HS-27A (cell line): Measurements from ENCODE around the gene GPR61.

Experiments
- DNase-seq: peaks from one replicate; pipeline ENCODE4 v3.0.0-alpha.2; 2012; ENCODE audit warnings: low read depth, missing footprints

GPR61 gene, protein sequence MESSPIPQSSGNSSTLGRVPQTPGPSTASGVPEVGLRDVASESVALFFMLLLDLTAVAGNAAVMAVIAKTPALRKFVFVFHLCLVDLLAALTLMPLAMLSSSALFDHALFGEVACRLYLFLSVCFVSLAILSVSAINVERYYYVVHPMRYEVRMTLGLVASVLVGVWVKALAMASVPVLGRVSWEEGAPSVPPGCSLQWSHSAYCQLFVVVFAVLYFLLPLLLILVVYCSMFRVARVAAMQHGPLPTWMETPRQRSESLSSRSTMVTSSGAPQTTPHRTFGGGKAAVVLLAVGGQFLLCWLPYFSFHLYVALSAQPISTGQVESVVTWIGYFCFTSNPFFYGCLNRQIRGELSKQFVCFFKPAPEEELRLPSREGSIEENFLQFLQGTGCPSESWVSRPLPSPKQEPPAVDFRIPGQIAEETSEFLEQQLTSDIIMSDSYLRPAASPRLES

DNA sequence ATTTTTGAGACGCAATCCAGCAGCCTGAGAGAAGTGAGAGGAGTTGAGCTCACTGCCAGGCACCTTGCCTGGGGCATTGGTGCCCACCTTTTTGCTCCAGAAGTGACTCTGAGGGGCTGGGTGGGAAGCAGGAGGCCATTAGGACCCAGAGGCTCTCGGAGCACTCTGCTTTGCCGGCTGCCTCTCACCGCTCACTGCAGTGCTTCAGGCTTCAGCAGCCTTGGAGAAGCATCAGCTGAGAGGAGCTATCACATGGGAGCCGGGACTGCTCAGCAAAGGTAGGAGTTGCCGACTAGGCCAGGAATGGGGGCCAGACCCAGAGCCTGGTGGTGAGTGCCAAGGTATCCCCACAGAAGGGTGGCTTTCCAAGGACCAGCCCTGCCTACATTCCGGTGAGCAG lies at the start of gene GPR61:
GPR61 (plus strand) TSS at position 197 of the 400 bp plus-strand sequence. CDS start 3,151 bp downstream, outside the sequence.
- no peak for DNase-seq

DNA sequence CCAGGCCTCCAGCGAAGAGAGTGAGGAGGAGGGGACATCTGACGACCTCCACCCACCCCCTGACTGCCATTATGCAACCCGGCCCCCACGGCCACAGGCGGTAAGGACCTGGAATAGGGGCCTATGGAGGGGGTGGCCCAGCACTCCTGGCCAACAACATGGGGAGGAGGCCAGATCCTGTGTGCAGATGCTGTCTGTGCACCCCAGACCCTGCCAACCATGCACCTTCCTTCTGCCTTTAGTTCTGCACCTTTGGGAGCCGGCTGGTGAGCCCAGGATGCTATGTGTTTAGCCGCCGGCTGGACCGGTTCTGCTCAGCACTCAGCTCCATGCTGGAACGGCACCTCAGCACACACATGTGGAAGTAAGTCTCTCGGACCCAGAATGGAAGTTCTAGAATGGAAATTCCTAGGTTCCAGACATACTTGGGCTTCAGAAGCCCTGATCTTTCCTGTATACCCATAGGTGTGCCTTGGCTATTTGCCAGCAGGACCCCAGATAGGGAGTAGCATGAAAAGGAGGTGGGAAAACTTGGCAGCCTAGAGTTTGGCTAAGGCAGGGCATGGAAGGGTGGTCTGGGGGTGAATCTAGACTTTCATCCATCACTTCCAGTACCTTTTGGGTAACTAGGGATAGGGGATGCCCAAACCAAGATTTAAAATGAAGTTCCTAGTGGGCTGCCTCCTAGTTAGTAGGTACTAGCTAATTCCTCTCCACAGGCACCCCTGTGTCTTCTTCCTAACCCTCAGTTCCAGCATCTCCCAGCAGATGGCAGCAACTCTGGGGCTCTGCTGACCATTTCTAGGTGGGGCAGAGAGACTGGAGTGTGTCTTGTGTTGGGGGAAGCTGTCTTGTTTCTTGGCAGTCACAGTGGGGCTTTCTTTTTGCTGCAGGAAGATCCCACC lies 49.4 kb upstream of the GPR61 start:
- no peak for DNase-seq

DNA sequence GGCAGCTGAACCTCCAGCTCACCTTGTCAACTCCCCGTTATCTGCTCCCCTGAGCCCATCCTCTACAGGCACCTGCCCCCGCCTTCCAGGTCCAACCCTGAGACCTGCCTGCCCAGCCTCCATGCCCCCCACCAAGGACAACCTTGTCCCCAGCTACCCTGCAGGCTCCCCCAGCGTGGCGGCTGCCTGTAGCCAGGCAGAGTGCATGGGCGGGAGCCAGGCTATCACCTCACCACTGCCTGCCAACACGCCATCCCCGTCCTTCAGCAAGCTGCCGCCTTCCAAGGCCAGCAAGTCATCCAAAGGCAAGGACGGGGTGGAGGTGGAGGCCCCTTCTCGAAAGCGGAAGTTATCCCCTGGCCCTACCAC lies 48.8 kb upstream of the GPR61 start:
- DNase-seq: no peak

DNA sequence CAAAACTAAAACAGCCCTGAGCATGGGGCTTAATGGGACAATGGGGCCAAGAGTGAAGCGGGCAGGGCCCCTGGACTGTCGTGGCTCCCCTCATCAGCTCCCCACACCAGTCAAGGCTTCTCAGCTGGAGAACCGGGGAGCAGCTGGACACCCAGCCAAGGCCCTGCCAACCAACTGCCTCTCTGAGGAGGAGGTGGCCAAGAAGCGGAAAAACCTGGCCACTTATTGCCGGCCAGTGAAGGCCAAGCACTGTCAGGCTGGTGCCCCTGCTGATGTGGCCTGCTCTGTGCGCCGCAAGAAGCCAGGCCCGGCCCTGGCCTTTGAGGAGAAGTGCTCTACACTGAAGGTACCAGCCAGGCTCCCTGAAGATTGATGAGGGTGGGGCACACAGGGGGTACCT lies 48.3 kb upstream of the GPR61 start:
- DNase-seq: no peak

DNA sequence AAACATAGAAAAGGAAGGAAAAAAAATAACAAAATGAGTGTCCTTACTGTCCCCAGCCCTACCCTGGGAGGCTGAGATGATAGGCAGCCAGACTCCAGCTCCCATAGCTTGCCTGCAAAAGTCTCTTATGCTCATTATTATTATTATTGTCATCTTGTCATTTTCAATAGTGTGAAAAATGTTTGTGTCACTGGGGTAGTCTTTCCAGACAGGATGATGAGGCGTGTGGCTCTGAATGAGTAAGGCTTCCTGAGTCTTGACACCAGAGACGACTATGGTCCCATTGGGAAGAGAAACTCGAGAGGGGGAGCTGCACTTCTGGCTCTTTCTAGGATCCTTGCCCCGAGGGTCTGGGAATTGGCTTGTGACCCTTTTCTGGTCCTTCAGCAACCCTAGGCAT lies 46.9 kb upstream of the GPR61 start:
- DNase-seq: no peak

DNA sequence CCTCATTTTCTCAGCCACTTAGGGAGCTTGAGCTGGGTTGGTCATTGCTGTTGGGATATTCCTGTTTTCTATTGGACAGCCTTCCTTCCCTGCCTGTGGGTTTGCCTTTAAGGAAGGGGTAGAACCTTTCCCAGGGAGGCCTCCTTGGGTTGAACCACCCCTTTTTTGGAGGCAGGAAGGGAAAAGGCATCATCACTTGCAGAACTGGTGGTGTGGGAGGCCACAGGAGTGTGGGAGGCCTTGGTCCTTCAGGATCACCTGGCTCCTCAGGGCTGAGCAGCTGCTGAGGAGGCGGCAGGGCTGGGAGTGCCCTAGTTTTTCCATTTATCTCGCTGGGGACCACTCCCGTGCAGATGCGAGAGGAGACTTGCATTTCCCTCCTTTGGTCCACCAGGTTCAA lies 46.4 kb upstream of the GPR61 start:
- DNase-seq: no peak

DNA sequence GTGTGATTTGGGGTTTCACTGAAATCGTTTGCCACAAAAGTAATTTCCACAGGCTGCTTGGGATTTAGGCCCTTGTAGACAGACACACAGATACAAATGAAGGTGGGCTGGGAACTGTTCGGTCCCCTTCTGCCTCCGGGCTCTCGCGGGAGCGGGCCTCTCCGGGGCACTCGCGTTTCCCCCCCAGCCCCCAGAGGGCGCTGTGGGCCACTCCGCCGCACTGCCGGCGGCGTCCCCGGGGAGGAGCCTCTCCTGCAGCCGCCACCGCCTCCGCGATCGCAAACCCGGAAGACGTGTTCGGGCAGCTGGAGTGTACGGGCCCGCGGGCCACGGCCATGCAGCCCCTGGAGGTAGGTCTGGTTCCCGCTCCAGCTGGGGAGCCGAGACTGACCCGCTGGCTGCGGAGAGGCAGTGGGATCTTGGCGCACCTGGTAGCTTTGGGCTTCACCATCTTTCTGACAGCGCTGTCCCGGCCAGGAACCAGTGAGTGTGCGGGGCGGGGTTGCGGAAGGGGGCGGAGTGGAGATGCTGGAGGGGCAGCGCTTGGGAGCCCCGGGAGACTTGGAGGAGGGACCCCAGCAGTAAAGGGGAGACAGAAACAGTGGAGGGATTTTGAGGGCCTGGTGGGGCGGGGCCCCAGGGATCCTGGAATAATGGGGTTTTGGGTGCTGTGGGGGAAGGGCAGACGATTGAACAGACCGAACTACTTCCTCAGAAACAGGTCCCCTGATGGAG lies 45.7 kb upstream of the GPR61 start, which contains the start of gene CYB561D1:
CYB561D1 (plus strand) TSS at position 290 of the 735 bp plus-strand sequence; CDS start at position 336, 46 bp downstream.
- DNase-seq: peak; percentile 64

DNA sequence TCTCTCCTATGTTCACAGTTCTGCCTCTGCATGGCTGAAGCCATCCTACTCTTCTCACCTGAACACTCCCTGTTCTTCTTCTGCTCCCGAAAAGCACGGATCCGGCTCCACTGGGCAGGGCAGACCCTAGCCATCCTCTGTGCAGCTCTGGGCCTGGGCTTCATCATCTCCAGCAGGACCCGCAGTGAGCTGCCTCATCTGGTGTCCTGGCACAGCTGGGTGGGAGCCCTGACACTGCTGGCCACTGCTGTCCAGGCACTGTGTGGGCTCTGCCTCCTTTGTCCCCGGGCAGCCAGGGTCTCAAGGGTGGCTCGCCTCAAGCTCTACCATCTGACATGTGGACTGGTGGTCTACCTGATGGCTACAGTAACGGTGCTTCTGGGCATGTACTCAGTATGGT lies 43.9 kb upstream of the GPR61 start:
- DNase-seq: no peak

DNA sequence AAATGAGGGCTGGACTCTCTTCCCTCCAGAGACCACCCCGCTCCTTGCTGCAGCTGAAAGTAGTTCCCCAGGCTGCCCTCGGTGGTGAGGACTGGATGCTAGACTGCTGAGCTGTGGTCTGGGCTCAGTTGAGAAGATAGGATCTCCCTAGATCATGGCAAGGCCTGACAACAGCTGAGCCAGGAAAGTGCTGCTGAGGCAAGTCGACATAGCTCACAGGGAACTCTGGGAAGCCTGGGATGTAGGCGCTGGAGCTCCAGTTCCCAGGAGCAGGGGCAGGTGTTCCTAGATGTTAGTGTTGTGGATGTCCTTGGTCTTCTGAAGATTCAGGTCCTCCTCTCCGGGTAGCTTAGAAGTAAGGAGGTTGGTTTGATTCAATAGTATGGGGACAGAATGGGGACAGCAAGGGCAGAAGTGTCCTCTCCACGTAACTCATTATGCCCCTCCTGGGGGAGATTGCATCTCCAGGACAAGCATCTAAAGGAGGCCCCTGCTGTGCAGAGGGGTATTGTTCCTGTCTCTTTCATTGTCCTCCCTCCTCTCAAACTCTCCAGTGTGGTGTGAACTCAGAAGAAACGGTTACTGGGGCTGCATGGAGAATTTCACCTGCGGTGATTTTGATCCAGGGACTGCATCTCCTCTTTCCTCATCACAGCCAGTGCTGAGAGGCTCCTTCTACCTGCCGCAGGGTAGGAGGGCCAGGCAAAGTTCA lies 42.1 kb upstream of the GPR61 start:
- no peak for DNase-seq

DNA sequence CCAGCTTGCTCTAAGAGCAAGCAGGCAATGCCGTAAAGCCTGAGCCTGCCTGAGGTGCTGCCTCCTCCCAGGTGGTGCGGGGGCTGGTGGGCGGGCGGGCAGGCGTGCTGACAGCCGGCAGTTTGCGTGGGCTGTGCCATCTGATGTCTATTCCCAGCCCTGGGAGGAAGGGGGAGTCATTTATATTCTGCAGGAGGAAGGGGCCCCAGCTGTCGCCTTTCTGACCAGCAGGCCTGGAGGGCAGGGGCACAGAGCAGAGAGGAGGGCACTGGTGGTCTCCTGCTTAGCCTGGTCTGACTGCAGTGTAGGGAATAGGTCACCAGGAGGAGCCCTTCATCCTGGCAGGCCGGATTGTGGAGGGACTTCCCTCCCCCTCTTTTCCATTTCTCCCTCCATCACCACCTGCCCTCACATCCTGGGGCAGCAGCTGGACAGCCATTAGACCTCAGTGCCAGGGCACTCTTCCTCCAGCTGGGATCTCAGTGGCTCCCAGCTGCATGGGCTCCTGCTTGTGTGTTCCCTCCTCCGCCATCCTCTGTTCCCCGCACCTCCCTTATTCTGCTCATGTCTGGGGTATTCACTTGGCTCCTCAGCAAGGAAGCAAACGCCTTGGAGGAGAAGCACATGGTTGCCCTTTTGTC lies 41.4 kb upstream of the GPR61 start:
- no peak for DNase-seq

DNA sequence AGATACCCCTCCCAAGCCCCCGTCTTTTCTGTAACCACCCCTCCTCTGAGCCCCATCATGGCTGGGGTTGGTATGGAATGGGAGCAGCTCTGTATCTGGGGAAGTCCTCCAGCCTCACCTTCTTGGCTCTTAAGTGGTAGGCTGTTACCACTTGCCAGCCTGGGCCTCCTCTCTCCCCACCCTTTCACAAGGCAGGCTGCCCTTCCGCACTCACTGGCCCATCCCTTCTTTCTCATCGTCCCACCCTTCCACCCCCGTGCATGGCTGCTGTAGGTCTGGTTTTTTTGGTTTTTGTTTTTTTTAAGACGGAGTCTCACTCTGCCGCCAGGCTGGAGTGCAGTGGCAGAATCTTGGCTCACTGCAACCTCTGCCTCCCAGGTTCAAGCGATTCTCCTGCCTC lies 40.6 kb upstream of the GPR61 start:
- DNase-seq: no peak

DNA sequence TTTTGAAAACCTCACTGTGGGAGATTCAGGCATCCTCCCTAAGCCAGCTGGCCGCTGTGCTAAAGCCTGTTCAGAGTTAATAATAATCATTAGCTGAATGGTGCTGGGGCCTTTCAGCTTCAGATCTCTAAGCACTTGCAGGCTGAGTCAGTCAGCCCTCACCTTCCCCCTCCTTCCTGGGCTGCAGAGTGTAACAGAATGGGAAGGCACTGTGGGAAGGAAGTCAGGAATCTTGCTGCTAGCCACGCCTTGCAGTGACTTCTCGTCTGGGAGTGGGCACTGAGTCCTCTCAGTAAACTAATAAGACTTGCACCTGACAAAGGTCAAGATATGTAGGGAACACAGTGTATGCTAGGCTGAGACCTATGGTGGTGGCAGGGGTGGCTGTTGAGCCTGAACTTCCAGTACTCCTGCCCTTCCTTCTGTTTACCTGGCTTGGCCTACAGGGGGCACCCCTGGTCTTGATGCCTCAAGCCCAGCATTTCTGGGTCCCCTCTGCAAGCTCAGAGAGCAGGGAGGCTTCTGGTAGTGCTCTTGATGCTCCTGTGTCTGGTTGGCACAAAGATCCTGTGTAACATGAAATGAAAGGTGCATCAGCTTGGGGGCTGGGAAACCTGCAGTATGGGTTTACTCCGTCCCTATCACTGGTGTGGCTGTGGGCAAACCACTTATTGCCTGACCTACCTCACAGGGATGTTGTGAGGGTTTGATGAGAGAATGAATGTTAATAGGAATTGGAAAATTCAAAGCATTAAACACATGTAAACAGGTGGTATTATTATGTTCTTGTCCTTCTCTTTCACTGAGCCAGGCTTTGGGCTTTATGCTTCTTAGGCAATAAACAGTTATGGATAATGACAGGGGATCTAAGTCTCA lies 39.8 kb upstream of the GPR61 start:
- DNase-seq: no peak

DNA sequence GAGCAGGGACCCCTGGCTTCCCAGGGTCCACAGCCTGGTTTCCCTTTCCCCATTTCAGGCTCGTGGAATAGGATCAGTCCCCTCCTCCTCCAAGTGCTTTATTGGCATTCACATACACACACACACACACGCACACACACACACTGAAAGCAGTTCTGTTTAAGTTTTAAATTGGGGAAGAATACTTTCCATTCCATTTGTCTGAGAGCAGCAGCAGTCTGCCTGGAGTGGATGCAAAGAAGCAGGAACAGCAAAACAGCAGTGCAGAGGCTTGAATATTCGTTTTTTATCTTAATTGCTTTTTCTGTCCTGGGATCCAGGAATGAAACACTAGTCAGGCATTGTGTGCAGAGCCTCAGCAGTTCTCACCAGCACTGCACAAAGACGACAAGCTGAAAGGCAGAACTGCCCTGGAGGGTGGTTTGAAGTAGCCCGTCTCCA lies 38.7 kb upstream of the GPR61 start:
- DNase-seq: no peak

DNA sequence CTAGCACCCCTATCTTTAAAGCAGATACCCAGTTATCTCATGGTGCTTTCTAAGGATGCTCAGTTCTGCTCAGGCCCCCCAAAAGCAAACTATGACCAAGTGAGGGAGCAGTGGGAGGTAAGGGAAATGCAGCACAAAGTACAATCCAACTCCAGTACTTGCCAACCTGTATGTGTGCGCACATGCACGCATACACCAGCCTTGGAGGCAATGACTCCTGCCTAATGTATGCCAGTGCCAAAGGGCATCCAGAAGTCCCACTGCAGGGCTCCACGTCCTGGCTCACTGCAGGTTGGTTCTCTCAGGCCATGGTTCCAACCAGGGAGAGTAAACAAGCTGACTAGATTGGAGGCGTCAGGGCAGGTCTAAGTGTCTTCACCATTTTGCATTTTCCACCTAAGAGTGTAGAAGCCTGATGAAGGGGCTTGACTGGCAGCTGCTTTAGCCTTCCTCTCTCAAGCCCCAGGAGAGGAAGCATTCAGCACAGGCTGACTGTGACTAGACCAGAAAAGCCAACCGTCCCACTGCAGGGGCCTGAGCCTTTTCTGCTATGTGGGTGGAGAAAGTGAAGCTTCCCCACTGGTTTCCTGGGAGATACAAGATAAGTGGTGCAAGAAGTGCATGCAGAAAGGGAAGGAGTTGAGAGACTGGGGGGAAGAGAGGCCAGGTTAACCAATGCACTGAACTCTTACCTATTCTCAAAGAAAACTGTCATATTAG lies 37.9 kb upstream of the GPR61 start:
- DNase-seq: no peak

DNA sequence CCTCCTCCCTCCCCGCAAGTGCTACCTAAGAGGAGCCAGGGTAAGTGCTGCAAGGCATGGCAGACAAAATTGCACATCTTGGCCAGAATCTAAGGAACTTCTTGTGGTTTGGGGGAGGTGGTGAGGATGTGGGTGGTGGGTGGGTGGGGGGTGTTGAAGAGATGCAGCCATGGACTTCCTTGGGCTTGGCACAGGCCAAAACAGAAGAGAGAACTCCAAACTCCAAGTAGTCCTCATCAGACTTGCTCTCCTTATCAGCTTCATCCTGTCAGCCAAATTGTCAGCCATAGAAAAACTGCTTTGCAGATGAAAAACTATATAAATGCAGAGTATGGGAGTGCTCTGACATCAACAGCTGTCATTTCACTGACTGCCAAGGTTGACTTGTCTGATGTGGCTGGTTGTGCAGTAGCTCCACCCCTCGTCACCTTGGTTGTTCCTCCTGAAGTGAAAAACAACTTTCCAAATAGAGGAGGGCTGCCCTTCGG lies 37.3 kb upstream of the GPR61 start:
- no peak for DNase-seq

DNA sequence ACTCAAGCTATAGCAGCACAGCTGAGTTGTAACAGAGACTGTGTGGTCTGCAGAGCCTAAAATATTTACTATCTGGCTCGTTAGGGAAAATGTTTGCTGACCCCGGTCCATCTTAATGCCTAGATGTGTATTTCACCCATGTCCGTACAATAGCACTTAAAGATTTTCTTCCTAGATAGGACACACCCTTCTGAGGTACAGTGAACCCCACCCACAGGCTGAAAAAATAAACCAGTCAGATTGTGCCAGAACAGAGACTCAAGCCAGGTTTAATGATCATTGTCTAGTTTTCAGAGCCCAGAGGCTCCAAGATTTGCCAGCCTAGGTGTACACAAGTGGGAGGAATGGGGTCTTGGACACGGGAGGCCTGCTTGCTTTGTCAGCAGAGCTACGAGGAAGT lies 35.7 kb upstream of the GPR61 start:
- DNase-seq: no peak

DNA sequence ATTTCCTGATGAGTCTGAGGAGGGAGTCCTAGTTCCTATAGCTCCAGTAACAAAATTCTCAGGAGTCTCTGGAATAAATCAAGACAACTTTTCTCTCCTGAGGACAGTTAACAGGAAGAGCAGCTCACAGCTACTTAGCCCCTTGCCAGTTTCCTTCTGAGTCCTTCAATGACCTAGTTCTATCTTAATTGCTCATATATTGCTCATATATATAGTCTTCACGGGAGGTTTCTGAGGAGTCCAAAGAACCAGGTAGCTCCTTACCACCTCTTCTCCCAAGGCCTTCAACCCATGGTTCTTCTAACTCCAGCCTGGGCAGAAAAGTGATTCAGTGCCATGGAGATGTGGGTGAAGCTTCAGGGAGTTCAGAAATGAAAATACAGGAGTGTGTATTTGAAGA lies 34.7 kb upstream of the GPR61 start:
- no peak for DNase-seq

DNA sequence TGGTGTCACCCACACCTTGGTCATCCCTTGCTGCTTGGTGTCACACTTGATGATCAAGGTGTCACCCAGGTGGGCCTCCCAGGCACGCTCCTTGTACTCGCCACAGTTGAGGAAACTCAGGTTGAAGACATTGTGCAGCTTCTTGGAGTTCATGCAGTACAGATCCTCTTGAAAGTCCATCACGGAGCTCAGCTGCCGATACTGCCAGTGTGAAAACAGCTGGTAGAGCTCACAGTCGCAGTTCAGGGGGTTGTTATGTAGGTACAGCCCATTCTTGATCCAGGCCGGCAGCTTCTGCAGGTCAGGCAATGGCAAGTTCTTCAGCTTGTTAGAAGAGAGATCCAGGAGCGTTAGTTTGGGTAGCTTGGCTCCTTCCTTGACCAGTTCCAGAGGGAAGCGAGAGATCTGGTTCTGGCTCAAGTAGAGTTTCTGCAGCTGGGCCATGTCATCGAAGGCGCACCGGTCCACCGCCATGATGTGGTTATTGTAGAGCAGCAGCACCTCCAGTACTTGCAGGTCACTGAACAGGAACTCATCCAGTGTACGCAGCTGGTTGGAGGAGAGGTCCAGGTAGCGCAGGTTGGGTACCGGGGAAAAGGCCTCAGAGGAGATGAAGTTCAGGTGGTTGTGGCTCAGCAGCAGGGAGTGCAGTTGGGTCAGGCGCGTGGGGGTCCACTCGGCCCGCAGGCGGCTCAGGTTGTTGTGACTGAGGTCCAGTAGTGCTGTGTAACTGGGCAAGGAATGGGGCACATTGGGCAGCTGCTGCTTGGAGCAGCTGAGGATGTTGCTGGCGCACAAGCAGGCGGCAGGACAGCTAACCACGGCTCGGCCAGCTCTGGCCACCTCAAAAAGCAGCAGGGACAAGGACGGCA lies 31.4 kb upstream of the GPR61 start:
- no peak for DNase-seq
